Fibroblast of skin of back (primary cell): ENCODE data around the gene LYAR. TPM values are rescaled to one million over a fixed set of nuclear protein-coding genes. Genes with fewer than 3 reads are reported as not detected.

Experiments
- DNase-seq: peaks from one replicate; pipeline ENCODE4 v3.0.0-alpha.2; 2013
- polyA plus RNA-seq, 2 experiments: library from polyadenylated mRNA; unstranded; fragments of 120-200 nt; gene quantifications; one replicate each; pipeline ENCODE4 v1.2.1, GENCODE V29; 2013; ENCODE audit not compliant: insufficient read length in 2 of 2

LYAR gene, protein sequence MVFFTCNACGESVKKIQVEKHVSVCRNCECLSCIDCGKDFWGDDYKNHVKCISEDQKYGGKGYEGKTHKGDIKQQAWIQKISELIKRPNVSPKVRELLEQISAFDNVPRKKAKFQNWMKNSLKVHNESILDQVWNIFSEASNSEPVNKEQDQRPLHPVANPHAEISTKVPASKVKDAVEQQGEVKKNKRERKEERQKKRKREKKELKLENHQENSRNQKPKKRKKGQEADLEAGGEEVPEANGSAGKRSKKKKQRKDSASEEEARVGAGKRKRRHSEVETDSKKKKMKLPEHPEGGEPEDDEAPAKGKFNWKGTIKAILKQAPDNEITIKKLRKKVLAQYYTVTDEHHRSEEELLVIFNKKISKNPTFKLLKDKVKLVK
- 15.7 TPM for polyA plus RNA-seq (2013, experiment 1 of 2; ENCODE audit: insufficient read length)
- 9.2 TPM for polyA plus RNA-seq (2013, experiment 2 of 2; ENCODE audit: insufficient read length)

- peak; percentile 84 for DNase-seq
These were observed at the start of gene LYAR, which contains the start of gene ZBTB49 for GRCh38 chr4:4289941-4290850. TSS of gene LYAR (minus strand) at chr4:4290154. CDS start at chr4:4283742, 6,412 bp downstream. TSS of gene ZBTB49 (plus strand) at chr4:4290251. CDS start at chr4:4299946, 9,695 bp downstream.

- no peak for DNase-seq
These were observed 49.6 kb upstream of the LYAR start for GRCh38 chr4:4339504-4340085.

GRCh38 chr4:4338210-4339001 lies 48.5 kb upstream of the LYAR start:
- no peak for DNase-seq

GRCh38 chr4:4334798-4335520 lies 45.0 kb upstream of the LYAR start:
- DNase-seq = peak; percentile 32

DNA sequence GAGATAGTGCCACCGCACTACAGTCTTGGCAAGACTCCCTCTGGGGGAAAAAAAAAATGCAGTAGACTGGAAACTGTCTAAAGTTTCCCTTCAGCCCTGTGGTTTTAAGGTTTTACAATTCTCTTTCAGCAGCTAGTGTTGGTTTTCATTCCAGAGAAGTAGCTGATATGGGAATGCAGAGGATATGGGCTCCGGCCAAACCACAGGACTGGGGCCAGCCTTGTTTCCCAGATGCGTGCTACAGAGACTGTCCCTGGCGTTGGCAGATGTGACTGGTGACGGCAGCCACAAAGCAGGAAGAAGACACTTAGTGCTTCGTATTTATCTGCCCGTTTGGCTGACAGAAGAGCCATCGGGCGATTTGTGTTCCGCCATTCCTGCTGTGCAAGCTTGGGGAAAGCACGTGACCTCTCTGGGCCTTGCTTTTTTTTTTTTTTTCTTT lies 43.3 kb upstream of the LYAR start:
- peak; percentile 91 for DNase-seq

- DNase-seq = no peak
These were observed 42.6 kb upstream of the LYAR start for GRCh38 chr4:4332529-4332928.

DNA sequence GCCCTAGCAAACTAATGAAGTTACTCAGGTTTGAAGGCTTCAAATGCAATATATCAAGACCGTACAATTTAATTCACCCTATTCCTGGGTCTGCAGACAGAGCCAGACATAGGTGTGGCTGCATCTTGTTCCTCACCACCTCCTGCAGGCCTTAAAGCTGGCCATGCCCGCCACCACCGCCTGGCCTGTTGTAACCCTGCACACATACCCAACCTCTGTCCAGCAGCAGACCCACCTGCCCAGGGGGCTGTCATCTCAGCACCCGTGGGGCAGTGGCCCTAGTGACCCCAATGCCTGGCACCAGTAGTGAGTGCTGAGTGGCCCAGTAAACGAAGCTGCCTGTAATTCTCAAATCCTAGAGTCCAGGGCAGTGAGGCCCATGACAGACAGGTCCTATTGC lies 40.8 kb upstream of the LYAR start:
- DNase-seq = no peak

GRCh38 chr4:4329496-4329895 lies 39.5 kb upstream of the LYAR start:
- no peak for DNase-seq

- no peak for DNase-seq
These were observed 38.9 kb upstream of the LYAR start for GRCh38 chr4:4328840-4329239.

GRCh38 chr4:4328206-4328605 lies 38.3 kb upstream of the LYAR start:
- no peak for DNase-seq

DNA sequence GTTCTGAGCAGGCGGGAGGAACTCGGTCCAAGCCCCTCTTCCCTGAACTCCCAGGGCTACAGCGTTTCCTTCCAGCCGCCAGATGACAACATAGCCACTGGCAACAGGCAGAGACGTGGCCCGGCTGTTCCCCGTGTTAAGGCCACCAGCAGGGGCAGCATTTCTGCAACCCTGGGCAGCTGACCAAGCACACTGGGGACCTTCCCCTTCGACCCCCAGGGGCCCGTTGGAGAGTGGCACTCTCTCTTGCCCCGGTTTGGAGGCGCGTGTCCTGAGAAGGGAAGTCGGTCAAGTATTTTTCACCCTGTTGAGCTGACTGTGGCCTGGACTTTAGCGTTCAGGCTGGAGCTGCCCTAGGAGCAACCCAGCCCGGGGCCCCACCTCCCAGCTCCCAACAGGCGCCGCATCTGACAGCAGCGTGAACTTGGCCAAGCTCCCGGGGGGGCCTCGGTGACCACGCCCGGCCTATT lies 37.7 kb upstream of the LYAR start:
- DNase-seq = no peak

DNA sequence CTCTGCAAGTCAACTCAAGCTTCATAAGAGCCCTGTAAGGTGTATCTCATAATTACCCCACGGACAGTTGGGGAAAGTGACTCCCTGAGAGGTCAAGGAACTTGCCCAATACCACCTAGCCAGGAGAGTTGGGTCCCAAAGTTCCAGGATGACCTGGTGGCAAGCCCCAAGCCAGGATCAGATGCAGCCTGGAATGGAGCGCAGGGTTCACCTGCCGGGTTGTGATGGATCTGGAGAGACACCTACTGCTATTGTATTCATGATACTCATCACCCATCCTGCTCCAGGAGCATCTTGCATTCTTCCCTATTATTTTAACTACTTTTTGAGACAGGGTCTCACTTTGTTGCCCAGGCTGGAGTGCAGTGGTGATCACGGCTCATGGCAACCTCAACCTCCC lies 36.2 kb upstream of the LYAR start:
- no peak for DNase-seq

DNA sequence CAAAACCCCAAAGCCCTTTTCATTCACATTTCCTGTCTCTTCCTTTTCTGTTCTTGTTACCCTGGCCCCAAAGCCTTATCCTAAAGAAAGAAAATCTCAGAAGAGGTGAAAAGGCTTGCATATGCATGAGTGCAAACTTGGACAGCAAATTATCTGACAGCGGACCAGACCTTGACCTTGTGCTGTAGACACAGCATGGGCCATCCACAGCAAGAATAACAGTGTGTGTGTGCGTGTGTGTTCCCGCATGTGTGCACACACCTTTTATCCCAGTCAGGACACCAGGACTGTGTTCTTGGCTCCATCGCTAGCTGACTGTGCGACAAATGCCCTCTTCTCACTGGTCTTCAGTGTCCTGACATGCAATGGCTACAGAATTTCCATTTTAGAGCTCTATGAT lies 35.4 kb upstream of the LYAR start:
- no peak for DNase-seq

GRCh38 chr4:4323705-4324534 lies 34.0 kb upstream of the LYAR start:
- DNase-seq = no peak

DNA sequence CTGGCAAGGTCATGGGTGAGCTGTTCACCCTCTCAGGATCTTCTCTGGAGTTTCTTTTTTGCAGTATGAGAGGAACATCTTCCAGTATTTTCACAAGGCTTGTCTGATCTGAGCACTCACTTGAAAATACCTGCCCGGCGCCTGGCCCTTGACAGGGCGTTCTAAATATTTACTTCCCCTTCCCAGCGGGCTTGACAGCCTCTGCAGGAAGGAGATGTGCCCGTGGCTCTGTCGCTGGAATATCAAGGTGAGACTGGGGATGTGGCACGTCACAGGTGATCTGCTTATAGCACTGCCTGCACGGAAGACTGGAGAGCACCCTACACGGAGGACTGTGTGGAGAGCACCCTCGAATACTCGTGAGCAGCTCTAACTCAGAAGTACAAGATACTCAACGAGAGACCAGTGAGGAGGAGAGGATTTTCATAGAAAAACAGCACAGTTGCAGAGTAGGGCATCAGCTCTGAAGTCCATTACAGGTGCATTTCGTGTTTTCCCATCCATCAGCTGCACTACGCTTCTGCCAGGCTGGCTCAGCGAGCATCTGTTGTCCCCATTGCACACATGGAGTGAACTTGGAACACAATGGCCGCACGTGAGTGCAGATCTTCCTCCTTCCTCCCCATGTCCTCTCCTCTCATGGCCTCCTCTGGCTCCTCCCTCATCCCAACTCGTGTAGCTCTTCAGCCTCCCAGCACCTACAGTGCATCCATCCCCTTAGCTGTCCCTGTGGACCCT lies 32.2 kb upstream of the LYAR start:
- no peak for DNase-seq

GRCh38 chr4:4320951-4321714 lies 31.2 kb upstream of the LYAR start:
- no peak for DNase-seq

DNA sequence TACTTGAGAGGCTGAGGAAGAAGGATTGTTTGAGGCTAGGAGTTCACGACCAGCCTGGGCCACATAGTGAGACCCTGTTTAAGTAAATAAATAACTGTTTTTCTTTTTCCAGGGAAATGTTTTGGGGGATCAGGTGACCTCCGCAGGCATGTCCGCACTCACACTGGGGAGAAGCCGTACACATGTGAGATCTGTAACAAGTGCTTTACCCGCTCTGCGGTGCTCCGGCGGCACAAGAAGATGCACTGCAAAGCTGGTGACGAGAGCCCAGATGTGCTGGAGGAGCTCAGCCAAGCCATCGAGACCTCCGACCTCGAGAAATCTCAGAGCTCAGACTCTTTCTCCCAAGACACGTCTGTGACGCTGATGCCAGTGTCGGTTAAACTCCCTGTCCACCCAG lies 30.6 kb upstream of the LYAR start:
- DNase-seq = no peak

GRCh38 chr4:4317496-4318232 lies 27.7 kb upstream of the LYAR start:
- DNase-seq = no peak
